Brain microvascular endothelial cell (primary cell): ENCODE results near the gene RAC3.

Experiments used
- DNase-seq: peaks from one replicate; pipeline ENCODE4 v3.0.0-alpha.2; 2020
- H3K27ac ChIP-seq: fragments of 250-450 bp; sonication (Bioruptor Pico); 2 replicates; pipeline ENCODE4 v1.5.1; 2020; ENCODE audit warnings: mild to moderate bottlenecking, moderate library complexity
- H3K27me3 ChIP-seq: fragments of 250-450 bp; sonication (Bioruptor Pico); replicated peaks from 2 replicates; pipeline ENCODE4 v1.5.1; 2020; ENCODE audit warnings: mild to moderate bottlenecking
- H3K36me3 ChIP-seq: fragments of 250-450 bp; sonication (Bioruptor Pico); replicated peaks from 2 replicates; pipeline ENCODE4 v1.5.1; 2020; ENCODE audit warnings: mild to moderate bottlenecking
- H3K4me3 ChIP-seq: 2 replicates; pipeline ENCODE4 v1.5.1; 2011; ENCODE audit warnings: low read depth, mild to moderate bottlenecking, control low read depth, low read length, moderate library complexity
- in situ Hi-C: cut with HindIII; loops from 2 replicates; pipeline ENCODE4 v1.10.0; 2017; ENCODE audit warnings: low sequenced_read_pairs, low pct_ligation_motif_present
- TF ChIP-seq, protein P1 (sequence below): IDR thresholded peaks from 2 replicates; pipeline ENCODE4 v1.5.1; 2011; ENCODE audit warnings: low read depth, mild to moderate bottlenecking, moderate library complexity, low read length, control low read depth, inconsistent platforms; ENCODE audit errors: missing control alignments

RAC3 gene

DNA sequence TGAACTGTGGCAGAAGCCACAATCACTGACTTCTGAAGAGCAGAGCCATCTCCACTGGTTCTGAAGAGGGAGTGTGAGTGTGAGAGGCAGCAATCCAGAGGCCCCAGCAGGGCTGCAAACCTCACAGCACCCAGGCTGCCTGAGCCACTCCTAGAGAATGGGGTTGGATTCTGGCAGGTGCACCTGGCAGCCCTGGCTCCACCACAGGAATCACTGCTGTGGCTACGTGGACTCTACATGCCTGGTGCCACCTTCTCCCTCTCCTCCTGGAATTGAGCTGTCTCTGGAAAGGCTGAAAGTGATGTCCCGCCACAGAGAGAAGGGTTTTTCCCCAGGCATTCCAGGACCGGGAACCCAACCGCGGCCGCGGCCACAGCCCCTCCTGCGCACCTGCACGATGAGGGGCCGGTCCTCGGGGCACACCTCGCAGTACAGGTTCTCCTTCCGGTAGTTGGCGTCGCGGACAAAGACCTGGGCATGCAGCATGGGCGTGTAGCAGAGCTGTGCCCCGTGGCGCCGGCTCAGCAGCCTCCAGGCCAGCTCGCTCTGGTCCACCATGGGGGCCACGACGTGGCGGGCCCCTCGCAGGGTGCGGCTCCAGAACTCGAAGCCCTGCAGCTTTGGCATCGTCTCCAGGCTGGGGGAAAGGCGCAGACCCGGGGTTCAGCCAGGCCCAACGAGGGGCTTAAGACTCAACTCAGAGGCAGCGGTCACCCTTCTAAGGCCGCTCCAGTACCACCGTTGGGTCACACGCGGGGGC is 33.1 kb downstream of the RAC3 start:
- DNase-seq = no peak
- peak overlapping the region; percentile 72 for H3K4me3 ChIP-seq

GRCh38 chr17:82065193-82065637 is 33.7 kb downstream of the RAC3 start:
- Histone ChIP-seq H3K36me3 (peaks cover 26% of the 10 kb centered on the region), H3K27me3 (no peaks in the 10 kb centered on the region), H3K4me3 (peak overlapping the region; percentile 72), H3K27ac (peak overlapping the region; percentile 21)
- in situ Hi-C loops = no loop called here
- DNase-seq = no peak
- TF ChIP-seq, protein P1, sequence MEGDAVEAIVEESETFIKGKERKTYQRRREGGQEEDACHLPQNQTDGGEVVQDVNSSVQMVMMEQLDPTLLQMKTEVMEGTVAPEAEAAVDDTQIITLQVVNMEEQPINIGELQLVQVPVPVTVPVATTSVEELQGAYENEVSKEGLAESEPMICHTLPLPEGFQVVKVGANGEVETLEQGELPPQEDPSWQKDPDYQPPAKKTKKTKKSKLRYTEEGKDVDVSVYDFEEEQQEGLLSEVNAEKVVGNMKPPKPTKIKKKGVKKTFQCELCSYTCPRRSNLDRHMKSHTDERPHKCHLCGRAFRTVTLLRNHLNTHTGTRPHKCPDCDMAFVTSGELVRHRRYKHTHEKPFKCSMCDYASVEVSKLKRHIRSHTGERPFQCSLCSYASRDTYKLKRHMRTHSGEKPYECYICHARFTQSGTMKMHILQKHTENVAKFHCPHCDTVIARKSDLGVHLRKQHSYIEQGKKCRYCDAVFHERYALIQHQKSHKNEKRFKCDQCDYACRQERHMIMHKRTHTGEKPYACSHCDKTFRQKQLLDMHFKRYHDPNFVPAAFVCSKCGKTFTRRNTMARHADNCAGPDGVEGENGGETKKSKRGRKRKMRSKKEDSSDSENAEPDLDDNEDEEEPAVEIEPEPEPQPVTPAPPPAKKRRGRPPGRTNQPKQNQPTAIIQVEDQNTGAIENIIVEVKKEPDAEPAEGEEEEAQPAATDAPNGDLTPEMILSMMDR = no peak

More for the DNA sequence above, 33.1 kb downstream of the RAC3 start:
- Histone ChIP-seq H3K36me3 (peaks cover 31% of the 10 kb centered on the region), H3K27me3 (no peaks in the 10 kb centered on the region), H3K27ac (no peak overlapping the region)
- in situ Hi-C loops = no loop called here
- TF ChIP-seq, protein P1 = no peak

GRCh38 chr17:82065638-82066303 is 34.3 kb downstream of the RAC3 start, which contains the start of gene DUS1L:
TSS of gene DUS1L (minus strand) at chr17:82065804. CDS start at chr17:82065059, 745 bp downstream.
- DNase-seq = no peak
- H3K4me3 ChIP-seq = peak within 1 kb of the TSS; percentile 72
- H3K27me3 ChIP-seq = no peaks in the 10 kb centered on the region
- peaks cover 20% of the 10 kb centered on the region for H3K36me3 ChIP-seq
- TF ChIP-seq, protein P1 = no peak
- H3K27ac ChIP-seq = peak within 1 kb of the TSS; percentile 21
- in situ Hi-C loops = no loop called here

DNA sequence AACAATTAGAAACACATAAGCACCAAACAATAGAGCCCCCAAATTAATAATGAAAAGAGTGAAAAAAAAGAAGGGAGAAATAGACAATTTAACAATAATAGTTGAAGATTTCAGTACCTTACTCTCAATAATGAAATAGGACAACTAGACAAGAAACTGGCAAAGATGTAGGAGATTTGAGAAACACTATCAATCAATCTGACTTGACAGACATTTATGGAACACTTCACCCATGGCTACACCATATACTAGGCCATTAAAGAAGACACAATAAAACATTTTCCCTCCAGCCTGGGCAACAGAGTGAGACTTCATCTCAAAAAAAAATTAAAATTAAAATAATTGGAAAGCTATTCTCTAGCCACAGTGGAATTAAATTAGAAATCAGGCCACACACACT is 39.1 kb downstream of the RAC3 start:
- in situ Hi-C loops = no loop called here
- TF ChIP-seq, protein P1 = no peak
- H3K27ac ChIP-seq = no peak overlapping the region
- H3K36me3 ChIP-seq = no peaks in the 10 kb centered on the region
- no peak overlapping the region for H3K4me3 ChIP-seq
- DNase-seq = no peak
- H3K27me3 ChIP-seq = no peaks in the 10 kb centered on the region

DNA sequence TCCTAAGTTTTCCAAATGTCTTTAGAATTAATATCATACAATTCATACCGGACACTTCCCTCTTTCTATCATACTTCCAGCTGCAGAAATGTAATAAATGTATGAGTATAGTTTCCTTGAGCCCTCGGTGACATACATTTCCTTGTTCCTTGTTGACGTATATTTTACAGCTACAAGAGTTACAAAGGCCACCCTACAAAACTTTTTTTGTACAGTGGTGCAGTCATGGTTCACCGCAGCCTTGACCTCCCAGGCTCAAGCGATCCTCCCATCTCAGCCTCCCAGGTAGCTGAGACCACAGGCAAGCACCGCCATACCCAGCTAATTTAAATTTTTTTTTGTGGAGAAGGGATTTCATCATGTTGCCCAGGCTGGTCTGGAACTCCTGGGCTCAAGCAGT is 41.3 kb downstream of the RAC3 start:
- H3K27ac ChIP-seq = no peak overlapping the region
- H3K4me3 ChIP-seq = no peak overlapping the region
- in situ Hi-C loops = no loop called here
- peaks cover 12% of the 10 kb centered on the region for H3K36me3 ChIP-seq
- TF ChIP-seq, protein P1 = no peak
- no peak for DNase-seq
- H3K27me3 ChIP-seq = no peaks in the 10 kb centered on the region
